Gastroesophageal sphincter (tissue), 3 donors: Measurements from ENCODE around the gene SLC30A7.

Experiments used
- POLR2A ChIP-seq, 2 donors: fragments of 450-650 bp; IDR thresholded peaks; one replicate each; pipeline ENCODE4 v1.6.1; 2017; ENCODE audit warnings: antibody characterized with exemption in 2 of 2, mild to moderate bottlenecking in 2 of 2, moderate library complexity in 1 of 2
- POLR2AphosphoS5 ChIP-seq: sonication (generic); formaldehyde crosslinking; IDR thresholded peaks from one replicate; pipeline ENCODE4 v1.6.1; 2017; ENCODE audit warnings: antibody characterized with exemption
- TF ChIP-seq, protein P1 (sequence below), 4 experiments: fragments of 200-600 bp in 2 of 4; fragments of 450-650 bp in 2 of 4; sonication (generic) in 1 of 4; IDR thresholded peaks; one replicate each; pipeline ENCODE4 v1.5.1; 2017 to 2019; ENCODE audit warnings: antibody characterized with exemption in 4 of 4, mild to moderate bottlenecking in 2 of 4, moderate library complexity in 2 of 4

DNA sequence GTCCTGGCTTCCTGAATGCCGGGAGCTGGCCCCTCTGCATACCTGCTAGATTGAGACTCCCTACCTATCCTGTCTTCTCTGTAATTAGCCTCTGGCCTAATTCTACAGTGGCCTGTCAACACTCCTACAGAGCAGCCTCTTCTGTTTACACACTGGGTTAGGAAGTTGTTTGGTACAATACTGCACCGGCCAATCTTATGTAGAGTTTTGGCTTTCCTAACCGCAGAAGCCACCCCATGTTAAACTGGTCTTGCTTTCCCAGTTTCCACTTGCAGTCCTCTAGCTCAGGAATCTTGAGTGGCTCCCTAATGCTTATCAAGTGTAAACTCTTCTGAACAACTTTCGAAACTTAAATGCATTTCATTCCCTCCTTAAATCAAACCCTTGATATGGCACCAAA lies 86.9 kb downstream of the SLC30A7 start:
- TF ChIP-seq, protein P1, sequence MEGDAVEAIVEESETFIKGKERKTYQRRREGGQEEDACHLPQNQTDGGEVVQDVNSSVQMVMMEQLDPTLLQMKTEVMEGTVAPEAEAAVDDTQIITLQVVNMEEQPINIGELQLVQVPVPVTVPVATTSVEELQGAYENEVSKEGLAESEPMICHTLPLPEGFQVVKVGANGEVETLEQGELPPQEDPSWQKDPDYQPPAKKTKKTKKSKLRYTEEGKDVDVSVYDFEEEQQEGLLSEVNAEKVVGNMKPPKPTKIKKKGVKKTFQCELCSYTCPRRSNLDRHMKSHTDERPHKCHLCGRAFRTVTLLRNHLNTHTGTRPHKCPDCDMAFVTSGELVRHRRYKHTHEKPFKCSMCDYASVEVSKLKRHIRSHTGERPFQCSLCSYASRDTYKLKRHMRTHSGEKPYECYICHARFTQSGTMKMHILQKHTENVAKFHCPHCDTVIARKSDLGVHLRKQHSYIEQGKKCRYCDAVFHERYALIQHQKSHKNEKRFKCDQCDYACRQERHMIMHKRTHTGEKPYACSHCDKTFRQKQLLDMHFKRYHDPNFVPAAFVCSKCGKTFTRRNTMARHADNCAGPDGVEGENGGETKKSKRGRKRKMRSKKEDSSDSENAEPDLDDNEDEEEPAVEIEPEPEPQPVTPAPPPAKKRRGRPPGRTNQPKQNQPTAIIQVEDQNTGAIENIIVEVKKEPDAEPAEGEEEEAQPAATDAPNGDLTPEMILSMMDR (IDR thresholded peaks at IDR 0.05), result no peak
- no peak for TF ChIP-seq POLR2A (IDR thresholded peaks at IDR 0.05)
- TF ChIP-seq POLR2AphosphoS5, result no peak
